GM18511 (cell line): ENCODE results near the gene SERPINB6.
"Not testable (repeated sequence)": the region's sequence is repeated elsewhere in the genome, so short reads cannot be mapped to it uniquely, and the experiment has no call there.

ENCODE experiments used
- ATAC-seq: cut with Tn5 transposase; IDR thresholded peaks from one replicate; pipeline ENCODE4 v1.9.1; 2021; ENCODE audit warnings: mild to moderate bottlenecking, moderate library complexity; ENCODE audit not compliant: unreplicated experiment

The SERPINB6 gene

GRCh38 chr6:2917065-2917464 lies 54.3 kb downstream of the SERPINB6 start:
- no peak for ATAC-seq

- no peak for ATAC-seq
Measured at GRCh38 chr6:2916158-2916925, 55.0 kb downstream of the SERPINB6 start.

- no peak for ATAC-seq
Measured at GRCh38 chr6:2915150-2915549, 56.2 kb downstream of the SERPINB6 start.

DNA sequence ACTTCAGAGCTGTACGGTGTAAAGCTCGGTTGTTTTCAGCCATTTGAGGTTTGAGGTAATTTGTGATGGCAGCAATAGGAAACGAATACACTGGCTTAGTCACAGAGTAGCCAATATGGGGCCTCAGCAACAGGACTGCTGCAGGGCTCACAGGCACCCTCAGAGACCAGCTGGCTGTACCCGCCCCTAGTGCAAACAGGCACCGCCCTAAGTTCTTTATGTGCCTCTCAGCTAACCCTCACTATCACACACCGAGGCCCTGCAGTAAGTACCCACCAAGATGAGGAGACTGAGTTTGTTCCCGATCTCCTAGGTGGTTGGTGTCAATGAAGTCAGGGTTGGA lies 57.1 kb downstream of the SERPINB6 start:
- no peak for ATAC-seq

GRCh38 chr6:2913621-2914317 lies 57.6 kb downstream of the SERPINB6 start:
- no peak for ATAC-seq

GRCh38 chr6:2911171-2911570 lies 60.2 kb downstream of the SERPINB6 start:
- ATAC-seq, result no peak

DNA sequence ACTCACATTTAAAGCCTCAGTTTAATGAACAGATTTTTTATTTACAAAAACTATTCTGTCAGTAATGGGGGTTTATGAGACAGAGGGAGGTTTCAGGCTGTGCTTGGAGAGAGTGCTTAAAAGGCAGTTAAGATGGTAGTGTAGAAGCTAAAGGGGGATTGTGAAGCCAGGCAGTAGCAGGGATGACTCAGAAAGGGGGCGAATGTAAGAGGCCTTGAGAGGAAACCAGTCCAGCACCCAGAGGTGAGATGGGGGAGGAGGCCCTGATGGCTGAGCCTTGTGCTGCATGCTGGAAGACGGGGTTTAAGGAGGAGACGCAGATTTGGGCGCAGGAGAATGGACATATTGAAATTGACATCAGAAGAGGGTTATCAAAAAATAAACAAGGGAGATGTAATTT lies 61.6 kb downstream of the SERPINB6 start:
- no peak for ATAC-seq

GRCh38 chr6:2909051-2909606 lies 62.2 kb downstream of the SERPINB6 start:
- ATAC-seq, result not testable (repeated sequence)

GRCh38 chr6:2908516-2908915 lies 62.9 kb downstream of the SERPINB6 start:
- ATAC-seq, result not testable (repeated sequence)

DNA sequence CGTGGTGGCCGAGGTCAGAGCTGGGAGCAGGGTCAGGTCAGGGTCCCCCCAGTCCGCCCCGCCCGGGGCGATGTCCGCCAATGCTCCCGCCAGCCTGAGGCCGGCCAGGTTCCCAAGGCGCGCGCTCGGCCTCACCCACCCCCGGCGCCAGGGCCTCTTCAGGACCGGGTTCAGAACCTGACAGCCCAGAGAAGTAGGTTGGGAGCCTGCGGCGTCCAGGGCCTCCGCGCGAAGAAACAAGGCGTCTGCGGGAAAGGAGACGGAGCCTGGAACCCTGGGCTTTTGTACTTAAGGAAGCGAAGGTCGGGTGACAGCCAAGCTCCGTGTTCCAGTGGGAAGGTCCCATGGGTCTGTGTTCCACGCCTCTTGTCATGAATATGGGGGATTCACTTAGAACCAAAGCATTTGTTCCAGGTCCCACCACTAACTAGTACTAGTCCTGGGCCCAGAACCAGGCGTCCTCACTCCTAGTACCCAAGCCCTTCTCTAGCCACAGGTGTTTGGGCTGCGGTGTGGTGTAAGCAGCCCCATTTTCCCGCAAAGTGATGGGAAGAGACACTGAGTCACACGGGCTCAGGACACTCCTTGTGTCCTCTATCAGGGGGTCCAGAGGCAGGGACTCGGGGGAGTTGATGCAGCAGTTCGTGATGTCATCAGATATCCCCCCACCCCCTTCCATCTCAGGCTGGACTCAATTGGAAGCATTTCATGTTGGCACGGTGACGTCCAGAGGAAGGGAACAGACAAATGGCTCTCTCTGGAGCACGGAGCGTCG lies 67.8 kb downstream of the SERPINB6 start:
- ATAC-seq, result not testable (repeated sequence)

DNA sequence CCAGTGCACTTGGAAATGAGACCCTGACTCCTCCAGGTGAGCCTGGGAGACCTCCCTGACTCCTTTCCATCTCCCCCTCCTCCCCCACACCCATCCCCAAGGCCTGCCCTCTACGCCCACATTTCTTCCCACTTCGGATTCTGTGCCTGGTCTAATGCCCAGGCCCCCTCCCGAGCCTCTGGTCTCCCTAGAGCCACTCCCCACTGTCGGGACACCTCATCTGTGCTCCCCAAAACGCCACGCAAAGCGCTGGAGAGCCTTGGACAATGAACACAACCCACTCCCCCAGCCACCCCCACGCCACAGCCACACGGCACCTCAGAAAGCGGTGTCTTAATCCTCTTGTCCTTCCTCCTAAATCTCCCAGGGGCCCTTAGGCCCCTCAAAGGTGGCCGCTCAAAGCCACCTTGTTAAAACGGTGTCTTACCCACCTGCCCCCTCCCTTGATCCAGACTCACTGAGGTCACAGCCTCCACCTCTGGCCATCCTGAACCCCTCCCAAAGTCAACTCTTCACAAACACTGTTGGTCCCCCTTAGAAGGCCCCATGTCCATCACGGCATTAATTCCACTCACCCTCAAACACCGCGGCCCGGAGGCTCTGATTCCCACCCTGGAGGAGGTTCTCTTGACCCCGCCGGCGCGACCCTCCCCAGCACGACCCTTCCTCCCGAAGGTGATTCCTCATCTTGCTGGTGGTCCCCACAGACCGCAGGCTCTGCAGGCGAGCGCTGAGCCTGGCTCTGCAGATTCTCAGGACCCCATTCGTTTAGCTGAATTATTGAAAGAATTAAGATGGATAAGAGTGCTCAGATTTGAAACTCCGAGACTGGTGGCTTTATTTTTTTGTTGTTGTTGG lies 69.5 kb downstream of the SERPINB6 start:
- ATAC-seq, result not testable (repeated sequence)

- no peak for ATAC-seq
Measured at GRCh38 chr6:2900821-2901644, 70.3 kb downstream of the SERPINB6 start.

DNA sequence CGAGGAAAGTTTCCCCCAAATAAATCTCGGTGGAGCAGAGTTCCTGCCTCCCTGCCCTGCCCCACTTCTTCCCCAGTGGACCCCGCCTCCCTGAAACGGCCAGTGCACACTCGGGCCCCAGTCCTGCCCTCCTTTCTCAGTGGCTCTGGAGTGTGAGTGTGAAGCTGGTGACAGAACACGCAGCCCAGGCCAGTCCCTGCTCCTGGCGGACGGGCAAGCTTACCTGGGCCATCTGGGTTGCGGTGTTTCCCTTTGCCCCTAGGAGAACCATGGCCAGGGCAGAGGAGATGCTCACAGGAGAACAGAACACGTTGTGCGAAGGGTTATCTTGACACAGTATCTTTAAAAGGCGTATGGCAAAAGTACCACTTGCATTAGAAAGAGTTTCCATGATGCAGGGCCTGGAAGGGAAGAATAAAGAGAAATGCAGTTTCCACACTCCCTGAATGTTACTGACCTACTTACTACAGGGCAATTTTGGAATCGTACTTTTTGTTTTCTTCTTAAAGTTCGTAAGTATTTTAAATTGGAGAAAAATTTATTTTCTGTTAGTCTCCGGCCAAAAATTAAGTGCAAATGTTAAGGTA lies 71.1 kb downstream of the SERPINB6 start:
- no peak for ATAC-seq

DNA sequence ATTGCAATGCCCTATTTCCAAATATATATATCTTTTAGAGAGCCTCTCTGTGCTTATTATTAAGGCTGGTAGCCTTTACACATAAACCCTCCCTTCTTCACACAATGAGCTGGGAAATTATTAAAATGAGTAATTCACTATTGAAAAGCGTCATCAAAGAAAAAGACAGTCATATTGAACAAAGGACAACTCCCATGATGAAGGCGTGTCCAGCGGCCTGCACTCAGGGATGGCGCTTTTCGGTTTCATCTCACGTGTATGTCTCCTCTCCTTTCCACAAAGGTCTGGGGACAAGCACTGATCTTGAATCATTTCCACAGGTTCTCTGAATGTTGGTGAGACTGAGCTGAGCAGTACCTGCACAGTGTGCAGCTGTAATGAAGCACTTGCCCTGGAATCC lies 71.8 kb downstream of the SERPINB6 start:
- no peak for ATAC-seq
